ENCODE measurements around the gene KCTD17. TPM values are rescaled to one million over a fixed set of nuclear protein-coding genes. Genes with fewer than 3 reads are reported as not detected.

The KCTD17 gene
- total and polyA plus RNA-seq, 4 donors = 2.0 to 5.2 (median 3.7) TPM

Small RNA genes lying within 50 kb of the gene (small RNA-seq; reads per million reads assigned to genes)
- gene RF00019 = not detected

Other genes with a start within 250 kb of the KCTD17 start
- under 1 TPM; 0.56 to 0.92 TPM for gene PVALB, start 234.7 kb upstream of the KCTD17 start, total RNA-seq
- gene PVALB, start 234.7 kb upstream of the KCTD17 start, polyA plus RNA-seq = 1 to 10 TPM; 1.3 to 3.4 TPM
- gene NCF4, start 190.7 kb upstream of the KCTD17 start, total RNA-seq = 10 to 100 TPM in 1 of 2 donors, 1 to 10 TPM in 1; 6.9 to 14.3 TPM
- 1 to 10 TPM; 3.9 TPM for gene NCF4, start 190.7 kb upstream of the KCTD17 start, polyA plus RNA-seq
- 10 to 100 TPM in 1 of 2 donors, 1 to 10 TPM in 1; 3.0 to 10.5 TPM for gene CSF2RB, start 138.1 kb upstream of the KCTD17 start, total RNA-seq
- 1 to 10 TPM in 1 of 2 donors, under 1 TPM in 1; 0.72 to 1.6 TPM for gene CSF2RB, start 138.1 kb upstream of the KCTD17 start, polyA plus RNA-seq
- gene TST, start 32.3 kb upstream of the KCTD17 start, total RNA-seq = 100 to 1,000 TPM; 186 to 212 TPM
- 100 to 1,000 TPM; 373 to 404 TPM for gene TST, start 32.3 kb upstream of the KCTD17 start, polyA plus RNA-seq
- 100 to 1,000 TPM; 124 to 149 TPM for gene MPST, start 32.0 kb upstream of the KCTD17 start, total RNA-seq
- gene MPST, start 32.0 kb upstream of the KCTD17 start, polyA plus RNA-seq = 100 to 1,000 TPM; 249 to 277 TPM
- gene TMPRSS6, start 58.0 kb downstream of the KCTD17 start, total RNA-seq = 10 to 100 TPM; 12.6 to 47.1 TPM
- gene TMPRSS6, start 58.0 kb downstream of the KCTD17 start, polyA plus RNA-seq = 10 to 100 TPM; 36.8 to 42.9 TPM
- 1 to 10 TPM; 1.1 to 1.8 TPM for gene IL2RB, start 98.2 kb downstream of the KCTD17 start, total RNA-seq
- gene IL2RB, start 98.2 kb downstream of the KCTD17 start, polyA plus RNA-seq = 1 to 10 TPM; 1.3 TPM
- 1 to 10 TPM; 3.7 to 4.2 TPM for gene C1QTNF6, start 136.5 kb downstream of the KCTD17 start, total RNA-seq
- gene C1QTNF6, start 136.5 kb downstream of the KCTD17 start, polyA plus RNA-seq = 1 to 10 TPM; 3.1 to 4.5 TPM
- gene SSTR3, start 160.7 kb downstream of the KCTD17 start, total RNA-seq = under 1 TPM in 1 of 2 donors, not detected in 1; 0.19 TPM
- gene SSTR3, start 160.7 kb downstream of the KCTD17 start, polyA plus RNA-seq = not detected
- 10 to 100 TPM in 1 of 2 donors, 1 to 10 TPM in 1; 4.0 to 15.0 TPM for gene RAC2, start 192.5 kb downstream of the KCTD17 start, total RNA-seq
- gene RAC2, start 192.5 kb downstream of the KCTD17 start, polyA plus RNA-seq = 1 to 10 TPM; 6.1 to 8.7 TPM
- gene CYTH4, start 230.8 kb downstream of the KCTD17 start, total RNA-seq = 1 to 10 TPM; 9.1 to 9.9 TPM
- gene CYTH4, start 230.8 kb downstream of the KCTD17 start, polyA plus RNA-seq = 1 to 10 TPM; 1.9 to 2.6 TPM